ENCODE data around the gene FBXO39. TPM values are rescaled to one million over a fixed set of nuclear protein-coding genes. Genes with fewer than 3 reads are reported as not detected.
A peak's percentile ranks its signal among the peaks of the same experiment; 100 is the strongest.

Gene FBXO39
- total RNA-seq, 1 experiment from 2014 or later = not detected

DNA sequence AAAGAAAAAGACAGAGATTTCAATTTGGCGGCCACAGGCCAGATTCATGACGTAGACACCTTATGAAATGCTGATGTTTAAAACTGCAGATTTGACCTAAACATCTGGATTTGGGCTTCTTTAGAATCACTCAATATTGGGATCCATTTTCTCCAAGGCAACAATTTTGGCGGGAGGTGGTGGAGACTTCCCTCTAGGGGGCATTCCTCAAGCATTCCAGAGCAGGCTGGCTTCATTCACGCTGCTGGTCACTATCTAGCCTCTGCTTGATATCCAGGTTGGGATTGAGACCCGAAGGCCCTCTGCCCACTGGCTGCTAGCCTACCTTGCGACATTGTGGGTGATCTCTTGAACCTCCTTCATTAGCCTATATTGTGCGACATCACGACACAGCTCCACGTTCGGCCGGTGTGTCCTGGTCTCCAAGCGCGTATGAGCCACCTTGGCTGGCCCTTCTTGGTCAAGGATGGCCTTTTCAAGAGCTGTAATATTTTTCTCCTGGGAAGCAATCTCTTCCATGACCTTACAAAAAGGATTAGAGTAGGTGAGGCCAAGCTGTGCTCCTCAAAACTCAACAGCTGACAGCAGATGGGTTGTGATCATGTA is 24.5 kb downstream of the FBXO39 start:
- in situ Hi-C loops (cut with HindIII; ENCODE audit: low pct_unique_long_range_greater_than_20kb, low sequenced_read_pairs) = no loop called here
- H3K27me3 ChIP-seq (ENCODE audit: control insufficient read depth, insufficient read depth, low read length) = no peaks in the 10 kb centered on the region
- no TSS peak for BruUV-seq (replicated peaks)

DNA sequence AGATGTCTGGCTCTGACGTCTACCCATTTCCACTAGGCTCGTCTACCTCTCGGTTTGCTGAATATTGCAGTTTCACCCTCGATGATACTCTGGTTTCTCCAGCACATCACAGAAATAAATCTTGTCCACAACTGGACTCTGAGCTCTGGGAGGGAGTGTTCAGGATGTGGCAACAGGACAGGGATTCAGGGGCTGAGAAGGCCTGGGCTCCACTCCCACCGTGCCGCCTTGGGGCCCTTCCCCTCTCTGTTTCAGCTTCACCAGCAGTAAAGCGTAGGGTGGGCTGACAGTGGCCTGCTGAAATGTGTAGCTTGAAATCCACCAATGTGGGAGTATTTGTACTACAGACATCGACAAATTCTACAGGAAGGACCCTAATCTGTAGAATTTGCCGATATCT is 35.5 kb downstream of the FBXO39 start:
- ChIA-PET POLR2A (no interaction called here), CTCF (interaction anchor here (0.6 kb wide), 1 partner anchor 411 kb away, joined by 3 read pairs; no protein-coding TSS in a partner anchor)
- no peak for ATAC-seq
- in situ Hi-C loops (cut with HindIII; ENCODE audit: low pct_unique_long_range_greater_than_20kb, low sequenced_read_pairs) = no loop called here
- H3K9me3 ChIP-seq (ENCODE audit: control insufficient read depth, insufficient read depth, low read depth, low read length) = no peaks in the 10 kb centered on the region
- intact Hi-C loops (cut with micrococcal nuclease; ENCODE audit: unreplicated experiment) = no loop called here
- no peak for DNase-seq (ENCODE audit: low read depth, low spot score)
- H3K4me1 ChIP-seq (ENCODE audit: control insufficient read depth, insufficient read depth, low read length) = no peaks in the 10 kb centered on the region
- TF ChIP-seq POLR2AphosphoS5 (IDR thresholded peaks at IDR 0.05; ENCODE audit: low read depth, low read length) = no peak
- no peak for TF ChIP-seq REST (IDR thresholded peaks at IDR 0.05; ENCODE audit: insufficient read depth in 1 of 2, low read depth in 2 of 2, low read length in 1 of 2)
- TF ChIP-seq SIN3A (IDR thresholded peaks at IDR 0.05; ENCODE audit: borderline replicate concordance, insufficient read depth, low read depth, low read length) = no peak
- no peak for TF ChIP-seq TCF7L2 (IDR thresholded peaks at IDR 0.05; ENCODE audit: low read depth, low read length)
- no peak for TF ChIP-seq CTCF (IDR thresholded peaks at IDR 0.05)
- no peak overlapping the region for H3K4me3 ChIP-seq (ENCODE audit: low read depth in 2 of 2, low read length in 2 of 2)
- no peak overlapping the region for H3K27ac ChIP-seq (ENCODE audit: low read length)
- H3K27me3 ChIP-seq (ENCODE audit: control insufficient read depth, insufficient read depth, low read length) = 0 out of 2 replicates have a peak, but pooled peaks cover 3% of the 10 kb centered on the region
- no peaks in the 10 kb centered on the region for H3K36me3 ChIP-seq (ENCODE audit: control insufficient read depth, insufficient read depth, low read length)
- no TSS peak for BruUV-seq (replicated peaks)

More for the DNA sequence above, 24.5 kb downstream of the FBXO39 start:
- Histone ChIP-seq H3K9me3 (ENCODE audit: control insufficient read depth, insufficient read depth, low read depth, low read length) (no peaks in the 10 kb centered on the region), H3K4me3 (ENCODE audit: low read depth in 2 of 2, low read length in 2 of 2) (no peak overlapping the region), H3K27ac (ENCODE audit: low read length) (no peak overlapping the region), H3K36me3 (ENCODE audit: control insufficient read depth, insufficient read depth, low read length) (no peaks in the 10 kb centered on the region), H3K4me1 (ENCODE audit: control insufficient read depth, insufficient read depth, low read length) (no peaks in the 10 kb centered on the region)
- peak; percentile 77 for ATAC-seq
- ChIA-PET POLR2A (no interaction called here), CTCF (interaction anchor here (0.7 kb wide), 1 partner anchor 51 kb away, joined by 8 read pairs; no protein-coding TSS in a partner anchor)
- no peak for DNase-seq (ENCODE audit: low read depth, low spot score)
- intact Hi-C loops (cut with micrococcal nuclease; ENCODE audit: unreplicated experiment) = loop anchor here (1.0 kb wide), 1 partner anchor 134 kb away; no protein-coding TSS in a partner anchor
- TF ChIP-seq TCF7L2 (IDR thresholded peaks at IDR 0.05; ENCODE audit: low read depth, low read length) = no peak
- no peak for TF ChIP-seq REST (IDR thresholded peaks at IDR 0.05; ENCODE audit: insufficient read depth in 1 of 2, low read depth in 2 of 2, low read length in 1 of 2)
- no peak for TF ChIP-seq SIN3A (IDR thresholded peaks at IDR 0.05; ENCODE audit: borderline replicate concordance, insufficient read depth, low read depth, low read length)
- TF ChIP-seq POLR2AphosphoS5 (IDR thresholded peaks at IDR 0.05; ENCODE audit: low read depth, low read length) = no peak
- TF ChIP-seq CTCF (IDR thresholded peaks at IDR 0.05) = peak; percentile 86
